SK-N-MC (cell line): ENCODE results near the gene FBXL16.

Experiments used
- DNase-seq: peaks from one replicate; pipeline ENCODE4 v3.0.0-alpha.2; 2011; ENCODE audit warnings: low read depth, low spot score
- H3K27ac ChIP-seq: fragments of 200-600 bp; sonication (generic); 2 replicates; pipeline ENCODE4 v1.5.1; 2016; ENCODE audit warnings: mixed run types
- H3K36me3 ChIP-seq: fragments of 200-600 bp; sonication (generic); 2 replicates; pipeline ENCODE4 v1.6.1; 2017; ENCODE audit warnings: antibody characterized with exemption, low read length, mixed read lengths; ENCODE audit not compliant: insufficient read depth
- H3K4me3 ChIP-seq: fragments of 200-600 bp; sonication (generic); 2 replicates; pipeline ENCODE4 v1.5.1; 2016
- H3K9ac ChIP-seq: fragments of 200-600 bp; sonication (generic); 2 replicates; pipeline ENCODE4 v1.8.0; 2017; ENCODE audit warnings: mixed run types, mixed read lengths; ENCODE audit not compliant: insufficient read length
- H3K9me3 ChIP-seq: fragments of 200-600 bp; sonication (generic); 2 replicates; pipeline ENCODE4 v1.6.1; 2017; ENCODE audit warnings: low read depth, mild to moderate bottlenecking, antibody characterized with exemption, low read length, moderate library complexity, mixed read lengths
- EZH2 ChIP-seq: fragments of 200-600 bp; sonication (generic); IDR thresholded peaks from one replicate; pipeline ENCODE4 v1.6.1; 2017; ENCODE audit warnings: antibody characterized with exemption
- FOXP2 ChIP-seq: optimal IDR thresholded peaks from 2 replicates; pipeline ENCODE3; 2011; ENCODE audit warnings: mild to moderate bottlenecking, moderate library complexity; ENCODE audit not compliant: insufficient read depth; ENCODE audit errors: extremely low read length, control extremely low read depth
- POLR2AphosphoS5 ChIP-seq: IDR thresholded peaks from 2 replicates; pipeline ENCODE4 v1.6.1; 2012; ENCODE audit warnings: mild to moderate bottlenecking, low read depth, low read length, borderline replicate concordance

FBXL16 gene

DNA sequence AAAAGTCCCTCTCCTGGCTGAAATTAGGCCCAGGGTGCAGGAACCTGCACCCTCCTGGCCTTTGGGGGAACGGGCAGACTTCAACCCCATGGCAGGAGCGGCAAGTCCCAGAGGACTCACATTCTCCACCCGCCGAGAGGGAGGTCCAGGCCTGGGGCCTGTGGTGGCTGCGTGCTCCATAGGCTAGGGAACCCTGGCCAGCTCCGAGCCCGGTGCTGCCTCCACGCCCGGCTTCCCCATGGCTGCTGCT lies 20.5 kb upstream of the FBXL16 start:
- DNase-seq = no peak
- Histone ChIP-seq H3K9me3 (no peaks in the 10 kb centered on the region), H3K4me3 (no peak overlapping the region), H3K36me3 (no peaks in the 10 kb centered on the region), H3K9ac (no peak overlapping the region), H3K27ac (no peak overlapping the region)
- TF ChIP-seq FOXP2 (no peak), EZH2 (no peak), POLR2AphosphoS5 (no peak)

DNA sequence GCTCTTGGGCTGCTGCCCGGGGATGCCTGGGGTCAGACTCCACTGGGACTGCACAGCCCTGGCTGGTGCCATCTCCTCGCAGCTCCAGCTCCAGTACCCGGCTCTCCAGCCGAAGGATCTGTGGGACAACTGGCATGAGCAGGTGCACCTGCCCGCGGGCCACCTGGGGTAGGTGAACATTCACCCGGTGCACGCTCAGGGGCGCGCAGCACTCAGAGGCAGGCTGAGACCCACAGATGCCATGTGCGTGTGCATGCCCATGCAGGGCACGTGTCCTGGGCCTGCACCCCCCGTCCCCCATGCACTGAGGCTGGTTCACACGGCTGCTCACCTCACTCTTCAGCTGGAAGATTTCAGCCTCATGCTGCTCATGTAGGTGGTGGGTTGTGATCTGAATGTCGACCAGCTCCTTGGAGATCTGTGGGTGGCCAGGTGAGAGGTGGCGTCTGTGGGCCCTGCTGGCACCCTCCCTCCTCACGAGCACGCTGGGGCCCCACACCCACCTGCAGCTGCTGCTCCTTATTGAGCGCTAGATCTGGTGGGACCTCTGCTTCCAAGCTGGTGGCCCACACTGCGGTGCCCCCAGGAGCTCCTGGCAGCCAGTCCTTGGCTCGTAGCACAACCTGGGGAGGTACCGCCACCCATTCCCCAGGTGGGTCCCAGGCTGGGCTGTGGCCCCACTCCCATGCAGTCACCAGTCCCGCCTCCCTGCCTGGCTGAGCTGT lies 20.0 kb upstream of the FBXL16 start:
- no peak overlapping the region for H3K27ac ChIP-seq
- no peak overlapping the region for H3K9ac ChIP-seq
- H3K4me3 ChIP-seq = no peak overlapping the region
- DNase-seq = no peak
- TF ChIP-seq POLR2AphosphoS5 = no peak
- TF ChIP-seq FOXP2 = no peak
- no peak for TF ChIP-seq EZH2
- H3K36me3 ChIP-seq = no peaks in the 10 kb centered on the region
- H3K9me3 ChIP-seq = no peaks in the 10 kb centered on the region

DNA sequence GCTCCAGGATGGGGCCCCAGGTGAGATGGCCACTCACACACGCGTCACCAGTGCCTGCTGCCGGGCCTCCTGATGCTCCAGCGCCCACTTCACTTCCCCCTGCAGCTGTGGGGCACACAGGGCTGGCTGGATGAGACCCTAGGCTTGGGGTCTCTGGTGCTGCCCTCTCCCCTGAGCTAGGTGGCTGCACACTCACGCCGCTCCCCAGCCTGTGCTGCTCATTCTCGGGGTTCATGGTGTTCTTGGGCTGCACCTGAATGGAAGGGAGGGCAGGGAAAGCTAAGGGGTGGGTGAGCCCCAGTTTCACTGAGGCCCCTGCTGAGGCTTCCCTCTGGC lies 19.4 kb upstream of the FBXL16 start:
- H3K9me3 ChIP-seq = no peaks in the 10 kb centered on the region
- TF ChIP-seq FOXP2 (no peak), EZH2 (no peak), POLR2AphosphoS5 (no peak)
- H3K9ac ChIP-seq = no peak overlapping the region
- no peak overlapping the region for H3K27ac ChIP-seq
- no peaks in the 10 kb centered on the region for H3K36me3 ChIP-seq
- DNase-seq = no peak
- no peak overlapping the region for H3K4me3 ChIP-seq

DNA sequence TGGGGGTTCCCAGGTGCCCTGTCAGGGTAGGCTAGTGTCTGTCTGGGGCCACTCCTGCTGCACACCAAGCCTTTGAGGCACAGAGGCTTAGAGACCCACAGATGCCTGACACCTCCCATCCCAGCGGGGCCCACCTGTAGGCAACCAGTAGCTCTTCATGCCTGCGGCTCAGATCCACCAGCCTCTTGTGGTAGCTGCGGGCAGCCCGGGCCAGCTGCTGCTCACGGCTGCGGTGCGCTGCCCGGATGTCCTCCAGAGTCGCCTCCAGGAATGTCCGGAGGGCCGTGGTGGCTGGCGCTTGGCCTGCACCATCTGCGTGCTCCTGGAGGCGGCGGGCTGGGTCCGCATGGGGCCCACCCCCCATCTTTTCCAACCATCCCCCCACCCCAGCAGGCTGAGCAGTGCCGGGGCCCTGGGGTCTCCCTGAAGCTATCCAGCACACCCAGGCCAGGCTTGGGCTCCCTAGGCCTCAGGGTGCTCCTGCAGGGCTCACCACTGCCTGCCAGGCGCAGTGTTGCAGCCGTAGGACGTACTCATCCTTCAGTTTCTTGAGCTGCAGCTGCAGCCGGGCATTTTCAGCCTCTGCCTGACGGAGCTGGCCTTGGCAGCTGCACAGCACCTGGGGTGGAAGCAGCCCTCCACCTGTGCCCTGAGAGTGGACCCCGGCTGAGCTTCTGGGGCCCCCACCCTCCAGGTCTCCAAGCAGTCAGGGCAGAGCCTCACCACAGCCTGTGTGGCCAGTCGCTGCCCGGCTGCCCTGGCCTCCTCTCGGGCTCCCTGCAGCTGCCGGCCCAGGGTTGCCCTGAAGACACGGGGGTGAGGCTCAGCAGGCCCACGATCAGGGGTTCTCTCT lies 18.8 kb upstream of the FBXL16 start:
- TF ChIP-seq POLR2AphosphoS5 (no peak), EZH2 (no peak), FOXP2 (no peak)
- no peak for DNase-seq
- H3K9ac ChIP-seq = no peak overlapping the region

DNA sequence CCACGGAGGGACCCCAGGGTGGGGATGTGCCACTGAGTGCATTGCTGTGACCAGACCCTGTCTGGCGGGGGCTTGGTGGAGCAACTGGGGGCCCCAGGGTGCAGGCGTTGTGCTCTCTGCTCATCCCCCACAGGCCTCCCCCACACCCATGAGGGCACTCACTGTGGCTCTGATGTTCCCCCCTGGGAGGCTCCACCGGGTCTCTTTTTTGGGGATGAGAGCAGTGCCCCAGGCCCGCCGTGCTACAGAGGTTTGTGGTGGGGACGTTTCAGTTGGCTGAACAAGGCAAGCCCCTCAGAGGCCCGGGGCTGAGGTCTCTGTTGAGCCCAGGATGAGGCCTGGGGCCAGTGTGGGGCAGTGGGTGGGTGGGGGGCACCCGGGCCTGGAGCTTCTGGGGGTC lies 18.1 kb upstream of the FBXL16 start:
- Histone ChIP-seq H3K27ac (no peak overlapping the region), H3K9me3 (no peaks in the 10 kb centered on the region), H3K9ac (no peak overlapping the region), H3K36me3 (no peaks in the 10 kb centered on the region), H3K4me3 (no peak overlapping the region)
- DNase-seq = no peak
- no peak for TF ChIP-seq FOXP2
- no peak for TF ChIP-seq EZH2
- no peak for TF ChIP-seq POLR2AphosphoS5

More for the DNA sequence above, 18.8 kb upstream of the FBXL16 start:
- Histone ChIP-seq H3K9me3 (no peaks in the 10 kb centered on the region), H3K27ac (no peak overlapping the region), H3K4me3 (no peak overlapping the region), H3K36me3 (no peaks in the 10 kb centered on the region)

DNA sequence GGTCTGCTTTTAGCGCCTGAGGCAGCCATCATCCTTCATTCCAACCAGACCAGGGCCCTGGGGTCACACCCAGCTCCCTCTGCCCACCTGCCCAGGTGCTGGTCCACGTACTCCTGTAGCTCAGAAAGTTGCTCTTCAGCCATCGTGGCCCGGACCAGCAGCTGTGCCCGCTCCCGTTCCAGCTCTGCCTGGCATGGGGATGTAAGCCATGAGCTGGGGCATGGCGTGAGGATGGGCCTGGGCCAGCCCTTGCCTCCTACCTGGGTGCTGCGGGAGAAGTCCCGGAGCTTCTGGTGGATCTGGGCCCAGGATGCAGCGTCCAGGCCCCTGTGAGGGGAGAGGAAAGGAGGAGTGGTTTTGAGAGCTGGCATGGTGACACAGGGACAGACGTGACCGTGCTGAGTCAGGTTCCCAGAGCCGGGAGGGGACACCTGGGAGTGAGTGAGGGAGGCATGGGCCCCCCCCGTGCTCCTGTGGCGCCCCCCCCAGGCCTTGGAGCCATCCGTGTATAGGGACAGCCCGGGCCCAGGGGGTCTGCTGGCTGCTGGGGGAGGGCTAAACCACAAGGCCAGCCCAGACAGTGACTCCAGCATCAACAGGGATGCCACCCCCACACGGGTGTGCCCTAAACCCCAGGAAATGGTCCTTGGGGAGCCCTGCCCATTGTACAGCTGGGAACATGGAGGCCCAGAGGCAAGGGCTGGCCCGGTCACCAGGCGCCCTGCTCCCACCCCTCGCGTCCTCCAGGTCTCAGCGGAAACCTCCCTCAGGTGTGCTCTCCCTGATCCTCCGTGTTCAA lies 17.4 kb upstream of the FBXL16 start:
- no peak overlapping the region for H3K4me3 ChIP-seq
- no peaks in the 10 kb centered on the region for H3K36me3 ChIP-seq
- no peak for DNase-seq
- no peak overlapping the region for H3K9ac ChIP-seq
- TF ChIP-seq EZH2 = no peak
- TF ChIP-seq FOXP2 = no peak
- TF ChIP-seq POLR2AphosphoS5 = no peak
- H3K9me3 ChIP-seq = no peaks in the 10 kb centered on the region
- no peak overlapping the region for H3K27ac ChIP-seq

DNA sequence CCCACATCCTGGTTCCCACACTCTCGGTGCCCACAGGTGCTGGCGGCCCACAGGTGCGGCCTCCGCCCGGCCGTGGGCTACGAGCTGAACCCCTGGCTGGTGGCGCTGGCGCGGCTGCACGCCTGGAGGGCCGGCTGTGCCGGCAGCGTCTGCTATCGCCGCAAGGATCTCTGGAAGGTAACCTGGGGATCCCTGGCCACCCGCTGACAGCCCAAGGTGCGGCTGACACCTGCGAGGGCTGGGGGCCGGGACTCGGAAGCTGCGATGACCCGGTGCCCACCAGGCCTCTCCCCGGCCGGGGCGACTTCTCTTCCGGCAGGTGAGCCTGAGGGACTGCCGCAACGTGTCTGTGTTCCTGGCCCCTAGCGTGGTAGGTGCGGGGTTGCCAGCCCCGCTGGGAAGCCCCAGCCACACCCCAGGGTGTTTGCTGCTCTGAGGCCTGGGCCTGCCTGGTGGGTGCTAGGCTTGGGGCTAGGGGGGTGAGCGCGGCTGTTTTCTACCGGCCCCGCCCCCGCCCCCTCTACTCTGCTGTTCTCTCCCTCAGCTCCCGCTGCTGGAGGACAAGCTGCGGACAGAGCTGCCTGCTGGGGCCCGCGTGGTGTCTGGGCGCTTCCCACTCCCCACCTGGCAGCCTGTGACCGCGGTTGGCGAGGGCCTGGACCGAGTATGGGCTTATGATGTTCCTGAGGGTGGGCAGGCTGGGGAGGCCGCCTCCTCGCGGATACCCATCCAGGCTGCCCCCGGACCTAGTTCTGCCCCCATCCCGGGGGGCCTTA lies 16.4 kb upstream of the FBXL16 start:
- DNase-seq = no peak
- H3K27ac ChIP-seq = no peak overlapping the region
- no peak overlapping the region for H3K9ac ChIP-seq
- H3K4me3 ChIP-seq = peak overlapping the region; percentile 85
- H3K36me3 ChIP-seq = no peaks in the 10 kb centered on the region
- TF ChIP-seq POLR2AphosphoS5 (no peak), FOXP2 (no peak), EZH2 (no peak)
- H3K9me3 ChIP-seq = no peaks in the 10 kb centered on the region

DNA sequence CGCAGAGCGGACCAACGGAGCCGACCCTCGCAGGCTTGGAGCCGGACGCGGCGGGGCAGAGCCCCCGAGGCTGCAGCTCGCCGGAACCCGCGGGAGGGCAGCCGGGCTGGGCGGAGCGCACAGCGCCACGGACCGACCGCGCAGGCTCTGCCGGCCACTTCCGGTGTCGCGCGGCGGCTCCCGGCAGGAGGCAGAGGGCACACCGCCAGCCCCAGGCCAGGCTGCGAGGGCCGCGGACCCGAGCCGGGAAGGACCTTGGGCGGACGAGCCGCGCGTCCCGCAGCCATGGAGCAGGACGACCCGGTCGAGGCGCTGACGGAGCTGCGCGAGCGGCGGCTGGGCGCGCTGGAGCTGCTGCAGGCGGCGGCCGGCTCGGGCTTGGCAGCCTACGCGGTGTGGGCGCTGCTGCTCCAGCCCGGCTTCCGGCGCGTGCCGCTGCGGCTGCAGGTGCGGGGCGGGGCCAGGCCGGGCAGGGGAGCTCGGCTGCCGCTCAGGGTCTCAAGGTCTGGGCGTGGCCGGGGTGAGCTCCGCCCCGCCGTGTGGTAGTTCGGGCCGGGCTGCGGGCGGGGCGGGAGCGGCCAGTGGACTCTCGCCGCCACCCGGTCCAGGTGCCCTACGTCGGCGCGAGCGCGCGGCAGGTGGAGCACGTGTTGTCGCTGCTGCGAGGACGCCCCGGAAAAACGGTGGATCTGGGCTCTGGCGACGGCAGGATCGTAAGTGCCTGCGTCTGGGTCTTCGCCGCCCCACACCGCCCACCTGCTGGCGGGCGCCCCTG lies 15.6 kb upstream of the FBXL16 start, which contains the start of gene ANTKMT:
ANTKMT (plus strand) TSS at position 157 of the 775 bp plus-strand sequence; CDS start at position 286, 129 bp downstream.
- H3K4me3 ChIP-seq = peak within 1 kb of the TSS; percentile 85
- no peak for TF ChIP-seq EZH2
- TF ChIP-seq POLR2AphosphoS5 = no peak; the same call in 1 of the 2 replicates
- TF ChIP-seq FOXP2 = no peak
- peak within 1 kb of the TSS; percentile 60 for H3K9ac ChIP-seq
- no peak within 1 kb of the TSS for H3K27ac ChIP-seq
- H3K36me3 ChIP-seq = no peaks in the 10 kb centered on the region
- no peaks in the 10 kb centered on the region for H3K9me3 ChIP-seq
- DNase-seq = no peak
